ENCODE measurements around the gene LBH. TPM values are rescaled to one million over a fixed set of nuclear protein-coding genes. Genes with fewer than 3 reads are reported as not detected.
A peak's percentile ranks its signal among the peaks of the same experiment; 100 is the strongest.

LBH gene
- total RNA-seq, result 100 to 1,000 TPM; 125 to 226 (median 169) TPM
- 100 to 1,000 TPM in 1 of 2 donors, 10 to 100 TPM in 1; 54.2 to 166 TPM for polyA plus RNA-seq
- long read RNA-seq, donor 1, transcript LBH-201 (3 exons, 3,095 nt), result major isoform, 101 of 156 reads
- long read RNA-seq, donor 1, partial matches to known transcripts, result 40 of 156 reads
- long read RNA-seq, donor 1, other reads (novel, unspliced or antisense), result 10 of 156 reads
- long read RNA-seq, donor 2, transcript LBH-201 (3 exons, 3,095 nt), result major isoform, 397 of 531 reads
- long read RNA-seq, donor 2, partial matches to known transcripts, result 66 of 531 reads
- long read RNA-seq, donor 2, other reads (novel, unspliced or antisense), result 60 of 531 reads
- long read RNA-seq, donor 3, transcript LBH-201 (3 exons, 3,095 nt), result major isoform, 107 of 156 reads
- long read RNA-seq, donor 3, partial matches to known transcripts, result 44 of 156 reads
- long read RNA-seq, donor 3, other reads (novel, unspliced or antisense), result 1 of 156 reads

DNA sequence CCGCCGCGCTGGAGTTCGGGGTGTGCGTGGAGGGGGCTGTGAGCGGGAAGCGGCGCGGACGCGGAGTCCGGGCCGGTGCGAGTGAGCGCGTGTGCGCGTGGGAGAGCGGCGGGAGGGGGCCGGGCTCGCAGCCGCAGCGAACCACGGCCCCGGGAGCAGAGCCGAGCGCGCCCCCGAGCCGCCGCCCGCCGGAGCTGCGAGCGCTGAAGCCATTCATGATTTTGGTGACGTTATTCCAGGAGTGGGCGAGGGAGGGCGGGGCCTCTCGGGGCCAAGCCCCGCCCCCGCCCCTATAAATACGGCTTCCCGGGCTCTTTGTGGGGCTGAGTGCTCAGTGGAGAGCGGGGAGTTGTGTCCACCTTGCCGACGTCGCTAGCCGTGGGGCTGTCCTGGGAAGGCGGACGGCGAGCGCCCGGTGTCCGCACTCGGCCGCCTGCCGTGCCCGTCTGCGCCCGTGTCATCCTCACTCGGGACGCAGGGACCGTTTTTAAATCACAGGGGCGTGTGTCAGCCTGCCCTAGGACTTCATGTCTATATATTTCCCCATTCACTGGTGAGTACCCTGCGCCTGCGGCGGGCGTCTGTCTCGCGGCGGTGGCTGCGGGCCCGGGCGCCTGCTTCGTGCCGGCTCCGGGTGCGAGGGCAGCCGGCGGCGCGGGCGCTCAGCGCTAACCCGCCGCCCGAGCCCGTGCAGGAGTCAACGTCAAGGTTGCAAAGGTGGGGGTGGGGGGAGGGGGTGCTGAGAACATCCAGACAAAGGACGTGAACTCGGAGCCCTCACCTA is at the start of gene LBH:
Gene LBH (plus strand): TSS at position 323 of the 784 bp plus-strand sequence. CDS start 205 bp downstream, at position 528.
- peak within 1 kb of the TSS; percentile 72 to 98 (median 90) for H3K4me3 ChIP-seq
- H3K4me1 ChIP-seq, result peaks cover 0 to 57% (median 41%) of the 10 kb centered on the region in 12 donors
- peaks cover 0 to 9% (median 0%) of the 10 kb centered on the region in 9 donors for H3K27me3 ChIP-seq
- peak; percentile 83 to 87 (median 86) for ATAC-seq
- no peaks in the 10 kb centered on the region for H3K9me3 ChIP-seq
- peak; percentile 92 to 100 for TF ChIP-seq POLR2A (IDR thresholded peaks at IDR 0.05)
- TF ChIP-seq, protein P1, sequence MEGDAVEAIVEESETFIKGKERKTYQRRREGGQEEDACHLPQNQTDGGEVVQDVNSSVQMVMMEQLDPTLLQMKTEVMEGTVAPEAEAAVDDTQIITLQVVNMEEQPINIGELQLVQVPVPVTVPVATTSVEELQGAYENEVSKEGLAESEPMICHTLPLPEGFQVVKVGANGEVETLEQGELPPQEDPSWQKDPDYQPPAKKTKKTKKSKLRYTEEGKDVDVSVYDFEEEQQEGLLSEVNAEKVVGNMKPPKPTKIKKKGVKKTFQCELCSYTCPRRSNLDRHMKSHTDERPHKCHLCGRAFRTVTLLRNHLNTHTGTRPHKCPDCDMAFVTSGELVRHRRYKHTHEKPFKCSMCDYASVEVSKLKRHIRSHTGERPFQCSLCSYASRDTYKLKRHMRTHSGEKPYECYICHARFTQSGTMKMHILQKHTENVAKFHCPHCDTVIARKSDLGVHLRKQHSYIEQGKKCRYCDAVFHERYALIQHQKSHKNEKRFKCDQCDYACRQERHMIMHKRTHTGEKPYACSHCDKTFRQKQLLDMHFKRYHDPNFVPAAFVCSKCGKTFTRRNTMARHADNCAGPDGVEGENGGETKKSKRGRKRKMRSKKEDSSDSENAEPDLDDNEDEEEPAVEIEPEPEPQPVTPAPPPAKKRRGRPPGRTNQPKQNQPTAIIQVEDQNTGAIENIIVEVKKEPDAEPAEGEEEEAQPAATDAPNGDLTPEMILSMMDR (IDR thresholded peaks at IDR 0.05), result peak in 1 of 12 donors; percentile 13
- H3K36me3 ChIP-seq, result peaks cover 0 to 22% (median 20%) of the 10 kb centered on the region in 9 donors
- intact Hi-C loops (cut with DNase I), result loop anchor here in 9 of 10 donors (5.0 to 10.0 kb wide), 11 partner anchors 116 to 333 kb away; partner anchors contain the start of gene LCLAT1 (in 4 of the 9)
- H3K27ac ChIP-seq, result peak within 1 kb of the TSS; percentile 89 to 100 (median 96)
- DNase-seq, result peak; percentile 91 to 93 (median 91)
- 0 to 3% (median 0%) methylated on average over 29 to 92 of the region's 92 CpGs for WGBS, 4 donors

DNA sequence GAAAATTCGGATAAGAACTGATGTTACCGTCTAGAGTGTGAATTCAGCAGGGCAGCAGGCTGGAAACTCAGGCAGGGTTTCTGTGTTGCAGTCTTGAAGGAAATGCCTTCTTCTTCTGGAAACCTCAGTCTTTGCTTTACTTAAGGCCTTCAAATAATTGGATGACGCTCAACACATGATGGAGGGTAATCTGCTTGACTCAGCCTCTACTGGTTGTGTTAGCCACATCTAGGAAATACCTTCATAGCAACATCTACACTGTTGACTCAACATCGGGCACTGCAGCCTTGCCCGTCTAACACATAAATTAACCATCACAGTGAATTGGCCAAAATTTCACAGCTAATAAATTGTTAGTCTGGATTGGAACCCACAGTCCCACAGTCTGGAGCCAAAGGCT is 47.3 kb upstream of the LBH start:
- intact Hi-C loops (cut with DNase I), result no loop called here
- no peak overlapping the region for H3K4me3 ChIP-seq
- H3K36me3 ChIP-seq, result no peaks in the 10 kb centered on the region
- peaks cover 0 to 19% (median 6%) of the 10 kb centered on the region in 12 donors for H3K4me1 ChIP-seq
- H3K9me3 ChIP-seq, result no peaks in the 10 kb centered on the region
- H3K27me3 ChIP-seq, result no peaks in the 10 kb centered on the region
- no peak for DNase-seq
- ATAC-seq, result no peak
- WGBS, 4 donors, result 94 to 98% (median 95%) methylated on average over 5 of the region's 5 CpGs
- no peak overlapping the region for H3K27ac ChIP-seq
- TF ChIP-seq, protein P1 (IDR thresholded peaks at IDR 0.05), result no peak
- no peak for TF ChIP-seq POLR2A (IDR thresholded peaks at IDR 0.05)

DNA sequence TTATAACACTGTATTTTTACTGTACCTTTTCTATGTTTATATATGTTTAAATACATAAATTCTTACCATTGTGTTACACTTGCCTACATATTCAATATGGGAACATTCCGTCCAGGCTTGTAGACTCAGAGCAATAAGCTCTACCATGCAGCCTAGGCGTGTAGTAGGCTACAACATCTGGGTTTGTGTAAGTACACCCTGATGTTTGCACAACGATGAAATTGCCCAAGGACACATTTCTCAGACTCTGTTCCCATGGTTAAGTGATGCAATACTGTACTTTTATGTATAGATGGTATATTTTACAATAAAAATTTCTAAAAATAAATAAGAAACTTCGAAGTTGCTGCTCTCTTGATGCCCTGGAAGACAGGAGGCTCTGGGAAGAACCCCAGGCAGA is 46.2 kb upstream of the LBH start:
- H3K27me3 ChIP-seq, result no peaks in the 10 kb centered on the region
- WGBS, 4 donors, result 83 to 90% (median 88%) methylated on average over 4 of the region's 4 CpGs
- no peak overlapping the region for H3K27ac ChIP-seq

More for the DNA sequence above, 46.2 kb upstream of the LBH start:
- no peak for ATAC-seq
- no peak for DNase-seq
- intact Hi-C loops (cut with DNase I), result no loop called here
- peaks cover 0 to 8% (median 0%) of the 10 kb centered on the region in 12 donors for H3K4me1 ChIP-seq
- TF ChIP-seq, protein P1 (IDR thresholded peaks at IDR 0.05), result no peak
- TF ChIP-seq POLR2A (IDR thresholded peaks at IDR 0.05), result no peak
- no peaks in the 10 kb centered on the region for H3K36me3 ChIP-seq
- no peaks in the 10 kb centered on the region for H3K9me3 ChIP-seq
- H3K4me3 ChIP-seq, result no peak overlapping the region
